ENCODE results near the gene STARD8.

- TF ChIP-seq CTCF (IDR thresholded peaks at IDR 0.05) (no peak), ZFX (IDR thresholded peaks at IDR 0.05; ENCODE audit: borderline replicate concordance) (no peak)
Measured at GRCh38 chrX:68648960-68649359, 1.5 kb downstream of the STARD8 start.
